ENCODE measurements around the gene BPIFB2. TPM values are rescaled to one million over a fixed set of nuclear protein-coding genes. Genes with fewer than 3 reads are reported as not detected.

The BPIFB2 gene
- total RNA-seq, 1 experiment from 2014 or later: 0.15 TPM

- no peak for ATAC-seq
- H3K4me3 ChIP-seq (replicated peaks in 1 of 2; ENCODE audit: low read depth in 1 of 2, low read length in 2 of 2): no peak overlapping the region
- H4K20me1 ChIP-seq (ENCODE audit: insufficient read depth): no peaks in the 10 kb centered on the region
- H3K4me1 ChIP-seq (ENCODE audit: control insufficient read depth in 1 of 2, insufficient read depth in 2 of 2, low read length in 2 of 2): no peaks in the 10 kb centered on the region
- H2AFZ ChIP-seq (ENCODE audit: low read depth, low read length, poor library complexity, severe bottlenecking): no peak overlapping the region
- H3K27me3 ChIP-seq (ENCODE audit: insufficient read depth, low read length): no peaks in the 10 kb centered on the region
- DNase-seq (ENCODE audit: low read depth, low spot score): no peak
- ChIA-PET RAD21 (ENCODE audit: low non-redundant PET in 1 of 2, low total read pairs in 2 of 2, uncharacterized antibody in 2 of 2, unreplicated experiment in 2 of 2) (no interaction called here), CTCF (no interaction called here), POLR2A (no interaction called here)
- no peaks in the 10 kb centered on the region for H3K9me3 ChIP-seq (ENCODE audit: control insufficient read depth in 1 of 2, insufficient read depth in 1 of 2, low read depth in 1 of 2, low read length in 2 of 2)
- no peaks in the 10 kb centered on the region for H3K36me3 ChIP-seq (ENCODE audit: control insufficient read depth in 1 of 2, insufficient read depth in 2 of 2, low read length in 2 of 2)
- no TSS peak for BruUV-seq (replicated peaks)
- H3K79me2 ChIP-seq (ENCODE audit: insufficient read depth, low read length): no peaks in the 10 kb centered on the region
- no peak overlapping the region for H3K4me2 ChIP-seq (ENCODE audit: low read length)
- no peaks in the 10 kb centered on the region for H3K9me2 ChIP-seq (ENCODE audit: insufficient read depth)
- TF ChIP-seq POLR2AphosphoS5 (IDR thresholded peaks at IDR 0.05; ENCODE audit: low read depth, low read length): no peak
- no peak for TF ChIP-seq ELF1 (IDR thresholded peaks at IDR 0.05; ENCODE audit: borderline replicate concordance, low read depth)
- no peak for TF ChIP-seq EZH2 (IDR thresholded peaks at IDR 0.05)
- TF ChIP-seq REST (IDR thresholded peaks at IDR 0.05; ENCODE audit: low read depth): no peak
- TF ChIP-seq CBX3 (IDR thresholded peaks at IDR 0.05; ENCODE audit: low read depth): no peak
- TF ChIP-seq RAD21 (IDR thresholded peaks at IDR 0.05; ENCODE audit: low read depth): no peak
- TF ChIP-seq CEBPB (IDR thresholded peaks at IDR 0.05; ENCODE audit: low read depth): no peak
- TF ChIP-seq SRF (IDR thresholded peaks at IDR 0.05; ENCODE audit: low read depth): no peak
- TF ChIP-seq ZNF274 (IDR thresholded peaks at IDR 0.05; ENCODE audit: low read depth, low read length): no peak
- no peak for TF ChIP-seq TCF7L2 (IDR thresholded peaks at IDR 0.05; ENCODE audit: borderline replicate concordance, extremely low read depth, insufficient read depth, insufficient read length)
- TF ChIP-seq EZH2phosphoT487 (IDR thresholded peaks at IDR 0.05; ENCODE audit: borderline replicate concordance): no peak
- TF ChIP-seq, protein P1, sequence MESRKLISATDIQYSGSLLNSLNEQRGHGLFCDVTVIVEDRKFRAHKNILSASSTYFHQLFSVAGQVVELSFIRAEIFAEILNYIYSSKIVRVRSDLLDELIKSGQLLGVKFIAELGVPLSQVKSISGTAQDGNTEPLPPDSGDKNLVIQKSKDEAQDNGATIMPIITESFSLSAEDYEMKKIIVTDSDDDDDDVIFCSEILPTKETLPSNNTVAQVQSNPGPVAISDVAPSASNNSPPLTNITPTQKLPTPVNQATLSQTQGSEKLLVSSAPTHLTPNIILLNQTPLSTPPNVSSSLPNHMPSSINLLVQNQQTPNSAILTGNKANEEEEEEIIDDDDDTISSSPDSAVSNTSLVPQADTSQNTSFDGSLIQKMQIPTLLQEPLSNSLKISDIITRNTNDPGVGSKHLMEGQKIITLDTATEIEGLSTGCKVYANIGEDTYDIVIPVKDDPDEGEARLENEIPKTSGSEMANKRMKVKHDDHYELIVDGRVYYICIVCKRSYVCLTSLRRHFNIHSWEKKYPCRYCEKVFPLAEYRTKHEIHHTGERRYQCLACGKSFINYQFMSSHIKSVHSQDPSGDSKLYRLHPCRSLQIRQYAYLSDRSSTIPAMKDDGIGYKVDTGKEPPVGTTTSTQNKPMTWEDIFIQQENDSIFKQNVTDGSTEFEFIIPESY (IDR thresholded peaks at IDR 0.05; ENCODE audit: extremely low read depth, insufficient replicate concordance, low read length): no peak
- no peak for TF ChIP-seq POLR2A (IDR thresholded peaks at IDR 0.05; ENCODE audit: borderline replicate concordance, extremely low read depth, insufficient read depth, insufficient read length)
- no peak for TF ChIP-seq SIN3A (IDR thresholded peaks at IDR 0.05; ENCODE audit: low read depth)
- TF ChIP-seq JUND (IDR thresholded peaks at IDR 0.05): no peak
- TF ChIP-seq YY1 (IDR thresholded peaks at IDR 0.05; ENCODE audit: extremely low read depth, insufficient replicate concordance, low read depth, low read length): no peak
- no peak for TF ChIP-seq ZFX (IDR thresholded peaks at IDR 0.05)
- TF ChIP-seq, protein P2, sequence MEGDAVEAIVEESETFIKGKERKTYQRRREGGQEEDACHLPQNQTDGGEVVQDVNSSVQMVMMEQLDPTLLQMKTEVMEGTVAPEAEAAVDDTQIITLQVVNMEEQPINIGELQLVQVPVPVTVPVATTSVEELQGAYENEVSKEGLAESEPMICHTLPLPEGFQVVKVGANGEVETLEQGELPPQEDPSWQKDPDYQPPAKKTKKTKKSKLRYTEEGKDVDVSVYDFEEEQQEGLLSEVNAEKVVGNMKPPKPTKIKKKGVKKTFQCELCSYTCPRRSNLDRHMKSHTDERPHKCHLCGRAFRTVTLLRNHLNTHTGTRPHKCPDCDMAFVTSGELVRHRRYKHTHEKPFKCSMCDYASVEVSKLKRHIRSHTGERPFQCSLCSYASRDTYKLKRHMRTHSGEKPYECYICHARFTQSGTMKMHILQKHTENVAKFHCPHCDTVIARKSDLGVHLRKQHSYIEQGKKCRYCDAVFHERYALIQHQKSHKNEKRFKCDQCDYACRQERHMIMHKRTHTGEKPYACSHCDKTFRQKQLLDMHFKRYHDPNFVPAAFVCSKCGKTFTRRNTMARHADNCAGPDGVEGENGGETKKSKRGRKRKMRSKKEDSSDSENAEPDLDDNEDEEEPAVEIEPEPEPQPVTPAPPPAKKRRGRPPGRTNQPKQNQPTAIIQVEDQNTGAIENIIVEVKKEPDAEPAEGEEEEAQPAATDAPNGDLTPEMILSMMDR (IDR thresholded peaks at IDR 0.05 in 2 of 3, conservative IDR thresholded peaks at IDR 0.05 in 1 of 3; ENCODE audit: borderline replicate concordance in 1 of 3, insufficient read depth in 1 of 3, low read depth in 2 of 3, low read length in 2 of 3): no peak
- no peak for TF ChIP-seq FOSL1 (IDR thresholded peaks at IDR 0.05; ENCODE audit: low read depth)
- intact Hi-C loops (cut with micrococcal nuclease): no loop called here
- no peak overlapping the region for H3K27ac ChIP-seq (ENCODE audit: low read depth, low read length)
- no peak overlapping the region for H3K9ac ChIP-seq (ENCODE audit: low read length)
Observed at GRCh38 chr20:32976746-32977145, 30.8 kb upstream of the BPIFB2 start.

Data from HCT116 (cell line).